ENCODE measurements around the gene AQP9.

GRCh38 chr15:58232281-58233065, 94.3 kb downstream of the AQP9 start:
- TF ChIP-seq, protein P1, sequence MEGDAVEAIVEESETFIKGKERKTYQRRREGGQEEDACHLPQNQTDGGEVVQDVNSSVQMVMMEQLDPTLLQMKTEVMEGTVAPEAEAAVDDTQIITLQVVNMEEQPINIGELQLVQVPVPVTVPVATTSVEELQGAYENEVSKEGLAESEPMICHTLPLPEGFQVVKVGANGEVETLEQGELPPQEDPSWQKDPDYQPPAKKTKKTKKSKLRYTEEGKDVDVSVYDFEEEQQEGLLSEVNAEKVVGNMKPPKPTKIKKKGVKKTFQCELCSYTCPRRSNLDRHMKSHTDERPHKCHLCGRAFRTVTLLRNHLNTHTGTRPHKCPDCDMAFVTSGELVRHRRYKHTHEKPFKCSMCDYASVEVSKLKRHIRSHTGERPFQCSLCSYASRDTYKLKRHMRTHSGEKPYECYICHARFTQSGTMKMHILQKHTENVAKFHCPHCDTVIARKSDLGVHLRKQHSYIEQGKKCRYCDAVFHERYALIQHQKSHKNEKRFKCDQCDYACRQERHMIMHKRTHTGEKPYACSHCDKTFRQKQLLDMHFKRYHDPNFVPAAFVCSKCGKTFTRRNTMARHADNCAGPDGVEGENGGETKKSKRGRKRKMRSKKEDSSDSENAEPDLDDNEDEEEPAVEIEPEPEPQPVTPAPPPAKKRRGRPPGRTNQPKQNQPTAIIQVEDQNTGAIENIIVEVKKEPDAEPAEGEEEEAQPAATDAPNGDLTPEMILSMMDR (IDR thresholded peaks at IDR 0.05; ENCODE audit: insufficient read depth, low read depth, low read length) = no peak
- no peak for TF ChIP-seq EZH2 (IDR thresholded peaks at IDR 0.05; ENCODE audit: insufficient read depth, low read length)
